Measurements from ENCODE around the gene TRIM72. TPM values are rescaled to one million over a fixed set of nuclear protein-coding genes. Genes with fewer than 3 reads are reported as not detected.
A peak's percentile ranks its signal among the peaks of the same experiment; 100 is the strongest.
"Not testable (repeated sequence)": the region's sequence is repeated elsewhere in the genome, so short reads cannot be mapped to it uniquely, and the experiment has no call there.

Gene TRIM72
- total and polyA plus RNA-seq, 5 donors, result 0.03 to 0.31 (median 0.13) TPM; not detected in 1

- no peaks in the 10 kb centered on the region for H3K9me3 ChIP-seq (ENCODE audit: control insufficient read depth, low read length)
- H3K27me3 ChIP-seq (ENCODE audit: control insufficient read depth, insufficient read depth), result no peaks in the 10 kb centered on the region
- WGBS, result 58% methylated on average over 8 of the region's 8 CpGs
- intact Hi-C loops (cut with DNase I), result no loop called here
- no peak overlapping the region for H3K4me3 ChIP-seq (ENCODE audit: low read length)
- DNase-seq (no peak), ATAC-seq (no peak)
- no peak overlapping the region for H3K27ac ChIP-seq (ENCODE audit: low read length)
- no peaks in the 10 kb centered on the region for H3K4me1 ChIP-seq (ENCODE audit: control insufficient read depth, insufficient read depth, low read length)
These were observed 53.6 kb downstream of the TRIM72 start for GRCh38 chr16:31267332-31268032.

- no peak for DNase-seq
- H3K4me1 ChIP-seq (ENCODE audit: control insufficient read depth, insufficient read depth, low read length), result no peaks in the 10 kb centered on the region
- H3K27me3 ChIP-seq (ENCODE audit: control insufficient read depth, insufficient read depth), result no peaks in the 10 kb centered on the region
- 55% methylated on average over 3 of the region's 3 CpGs for WGBS
- no peak overlapping the region for H3K27ac ChIP-seq (ENCODE audit: low read length)
- H3K4me3 ChIP-seq (ENCODE audit: low read length), result no peak overlapping the region
- intact Hi-C loops (cut with DNase I), result no loop called here
- ATAC-seq, result no peak
- no peaks in the 10 kb centered on the region for H3K9me3 ChIP-seq (ENCODE audit: control insufficient read depth, low read length)
These were observed 54.1 kb downstream of the TRIM72 start for GRCh38 chr16:31268033-31268365.

- no peak for ATAC-seq
- Histone ChIP-seq H3K27ac (ENCODE audit: low read length) (no peak overlapping the region), H3K27me3 (ENCODE audit: control insufficient read depth, insufficient read depth) (no peaks in the 10 kb centered on the region), H3K4me3 (ENCODE audit: low read length) (no peak overlapping the region), H3K4me1 (ENCODE audit: control insufficient read depth, insufficient read depth, low read length) (no peaks in the 10 kb centered on the region), H3K9me3 (ENCODE audit: control insufficient read depth, low read length) (no peaks in the 10 kb centered on the region)
- DNase-seq, result no peak
- 74% methylated on average over 10 of the region's 10 CpGs for WGBS
- intact Hi-C loops (cut with DNase I), result no loop called here
These were observed 55.0 kb downstream of the TRIM72 start for GRCh38 chr16:31268891-31269290.

- Histone ChIP-seq H3K4me1 (ENCODE audit: control insufficient read depth, insufficient read depth, low read length) (no peaks in the 10 kb centered on the region), H3K9me3 (ENCODE audit: control insufficient read depth, low read length) (no peaks in the 10 kb centered on the region), H3K27ac (ENCODE audit: low read length) (no peak overlapping the region), H3K27me3 (ENCODE audit: control insufficient read depth, insufficient read depth) (no peaks in the 10 kb centered on the region), H3K4me3 (ENCODE audit: low read length) (no peak overlapping the region)
- DNase-seq (no peak), ATAC-seq (no peak)
- intact Hi-C loops (cut with DNase I), result no loop called here
- WGBS, result 73% methylated on average over 2 of the region's 2 CpGs
These were observed 55.6 kb downstream of the TRIM72 start for GRCh38 chr16:31269541-31269940.

GRCh38 chr16:31269973-31270372 lies 56.1 kb downstream of the TRIM72 start:
- H3K4me1 ChIP-seq (ENCODE audit: control insufficient read depth, insufficient read depth, low read length); DNase-seq; H3K9me3 ChIP-seq (ENCODE audit: control insufficient read depth, low read length); ATAC-seq; intact Hi-C loops (cut with DNase I); H3K27ac ChIP-seq (ENCODE audit: low read length); H3K4me3 ChIP-seq (ENCODE audit: low read length); H3K27me3 ChIP-seq (ENCODE audit: control insufficient read depth, insufficient read depth): not testable (repeated sequence)
- 90% methylated on average over 3 of the region's 3 CpGs for WGBS

GRCh38 chr16:31270795-31271194 lies 56.9 kb downstream of the TRIM72 start:
- H3K4me3 ChIP-seq (ENCODE audit: low read length), result no peak overlapping the region
- intact Hi-C loops (cut with DNase I), result no loop called here
- ATAC-seq (no peak), DNase-seq (no peak)
- no peaks in the 10 kb centered on the region for H3K9me3 ChIP-seq (ENCODE audit: control insufficient read depth, low read length)
- no peaks in the 10 kb centered on the region for H3K27me3 ChIP-seq (ENCODE audit: control insufficient read depth, insufficient read depth)
- H3K4me1 ChIP-seq (ENCODE audit: control insufficient read depth, insufficient read depth, low read length), result no peaks in the 10 kb centered on the region
- H3K27ac ChIP-seq (ENCODE audit: low read length), result no peak overlapping the region
- 85% methylated on average over 5 of the region's 5 CpGs for WGBS

GRCh38 chr16:31271621-31272190 lies 57.8 kb downstream of the TRIM72 start:
- 64% methylated on average over 16 of the region's 16 CpGs for WGBS
- Histone ChIP-seq H3K27me3 (ENCODE audit: control insufficient read depth, insufficient read depth) (no peaks in the 10 kb centered on the region), H3K9me3 (ENCODE audit: control insufficient read depth, low read length) (no peaks in the 10 kb centered on the region), H3K4me1 (ENCODE audit: control insufficient read depth, insufficient read depth, low read length) (no peaks in the 10 kb centered on the region), H3K4me3 (ENCODE audit: low read length) (no peak overlapping the region), H3K27ac (ENCODE audit: low read length) (no peak overlapping the region)
- DNase-seq (no peak), ATAC-seq (no peak)
- intact Hi-C loops (cut with DNase I), result no loop called here

GRCh38 chr16:31273187-31273586 lies 59.3 kb downstream of the TRIM72 start:
- Histone ChIP-seq H3K27me3 (ENCODE audit: control insufficient read depth, insufficient read depth) (no peaks in the 10 kb centered on the region), H3K4me1 (ENCODE audit: control insufficient read depth, insufficient read depth, low read length) (no peaks in the 10 kb centered on the region), H3K4me3 (ENCODE audit: low read length) (no peak overlapping the region), H3K27ac (ENCODE audit: low read length) (no peak overlapping the region), H3K9me3 (ENCODE audit: control insufficient read depth, low read length) (no peaks in the 10 kb centered on the region)
- DNase-seq (no peak), ATAC-seq (no peak)
- intact Hi-C loops (cut with DNase I), result no loop called here
- WGBS, result 72% methylated on average over 7 of the region's 7 CpGs

- H3K4me3 ChIP-seq (ENCODE audit: low read length), result no peak overlapping the region
- 69% methylated on average over 3 of the region's 3 CpGs for WGBS
- no peak overlapping the region for H3K27ac ChIP-seq (ENCODE audit: low read length)
- ATAC-seq (peak in 1 of 2 donors; percentile 31), DNase-seq (no peak)
- H3K27me3 ChIP-seq (ENCODE audit: control insufficient read depth, insufficient read depth), result no peaks in the 10 kb centered on the region
- H3K9me3 ChIP-seq (ENCODE audit: control insufficient read depth, low read length), result no peaks in the 10 kb centered on the region
- H3K4me1 ChIP-seq (ENCODE audit: control insufficient read depth, insufficient read depth, low read length), result no peaks in the 10 kb centered on the region
- intact Hi-C loops (cut with DNase I), result no loop called here
These were observed 59.8 kb downstream of the TRIM72 start for GRCh38 chr16:31273676-31274075.

GRCh38 chr16:31274831-31275816 lies 61.2 kb downstream of the TRIM72 start:
- DNase-seq (no peak), ATAC-seq (no peak)

GRCh38 chr16:31276600-31276999 lies 62.7 kb downstream of the TRIM72 start:
- Histone ChIP-seq H3K27ac (ENCODE audit: low read length) (no peak overlapping the region), H3K9me3 (ENCODE audit: control insufficient read depth, low read length) (no peaks in the 10 kb centered on the region), H3K4me1 (ENCODE audit: control insufficient read depth, insufficient read depth, low read length) (no peaks in the 10 kb centered on the region), H3K4me3 (ENCODE audit: low read length) (no peak overlapping the region), H3K27me3 (ENCODE audit: control insufficient read depth, insufficient read depth) (no peaks in the 10 kb centered on the region)
- DNase-seq (no peak), ATAC-seq (no peak)
- WGBS, result 73% methylated on average over 5 of the region's 5 CpGs
- intact Hi-C loops (cut with DNase I), result no loop called here

More at GRCh38 chr16:31274831-31275816, 61.2 kb downstream of the TRIM72 start:
- intact Hi-C loops (cut with DNase I), result no loop called here
- no peak overlapping the region for H3K27ac ChIP-seq (ENCODE audit: low read length)
- H3K4me3 ChIP-seq (ENCODE audit: low read length), result no peak overlapping the region
- H3K4me1 ChIP-seq (ENCODE audit: control insufficient read depth, insufficient read depth, low read length), result no peaks in the 10 kb centered on the region
- 87% methylated on average over 15 of the region's 15 CpGs for WGBS
- H3K9me3 ChIP-seq (ENCODE audit: control insufficient read depth, low read length), result no peaks in the 10 kb centered on the region
- H3K27me3 ChIP-seq (ENCODE audit: control insufficient read depth, insufficient read depth), result no peaks in the 10 kb centered on the region

Measured in right cardiac atrium (tissue), 5 donors.